K562 (cell line): Measurements from ENCODE around the gene ARL6IP1. TPM values are rescaled to one million over a fixed set of nuclear protein-coding genes. Genes with fewer than 3 reads are reported as not detected.
A peak's percentile ranks its signal among the peaks of the same experiment; 100 is the strongest.

Source experiments
- FOXP1 ChIP-seq: sonication (generic); formaldehyde crosslinking; IDR thresholded peaks from 2 replicates; pipeline ENCODE4 v1.8.0; 2022; ENCODE audit warnings: mild to moderate bottlenecking, missing genetic modification reagents
- IRF2 ChIP-seq: sonication (generic); formaldehyde crosslinking; IDR thresholded peaks from 2 replicates; pipeline ENCODE4 v1.8.1; 2022; ENCODE audit warnings: mild to moderate bottlenecking, missing genetic modification reagents
- KAT2B ChIP-seq: IDR thresholded peaks from one replicate; pipeline ENCODE4 v1.6.1; 2012; ENCODE audit warnings: low read depth, mild to moderate bottlenecking, control low read depth, inconsistent platforms, low read length, moderate library complexity
- KLF6 ChIP-seq: fragments of 250-450 bp; sonication (Bioruptor Pico); IDR thresholded peaks from 2 replicates; pipeline ENCODE4 v1.4.0; 2020; ENCODE audit warnings: mild to moderate bottlenecking, moderate library complexity, borderline replicate concordance
- MTF1 ChIP-seq: fragments of 250-450 bp; sonication (Bioruptor Pico); IDR thresholded peaks from 2 replicates; pipeline ENCODE4 v1.9.0; 2021; ENCODE audit warnings: moderate library complexity, mild to moderate bottlenecking, inconsistent platforms, borderline replicate concordance
- MXI1 ChIP-seq: IDR thresholded peaks from 2 replicates; pipeline ENCODE4 v1.6.1; 2011; ENCODE audit warnings: low read depth, mild to moderate bottlenecking, improper control_type of control experiment, low read length
- NR1H2 ChIP-seq: sonication (generic); formaldehyde crosslinking; IDR thresholded peaks from 2 replicates; pipeline ENCODE4 v1.4.0; 2020; ENCODE audit warnings: mild to moderate bottlenecking, missing genetic modification reagents
- NR3C1 ChIP-seq: sonication (generic); formaldehyde crosslinking; IDR thresholded peaks from 2 replicates; pipeline ENCODE4 v1.8.1; 2022; ENCODE audit warnings: missing genetic modification reagents
- OTX1 ChIP-seq: fragments of 450-650 bp; formaldehyde crosslinking; IDR thresholded peaks from 2 replicates; pipeline ENCODE4 v1.4.0; 2022; ENCODE audit warnings: mild to moderate bottlenecking
- POLR2AphosphoS5 ChIP-seq: IDR thresholded peaks from 2 replicates; pipeline ENCODE4 v1.6.1; 2011; ENCODE audit warnings: mild to moderate bottlenecking, low read depth, low read length, moderate library complexity; ENCODE audit not compliant: control insufficient read depth, insufficient read depth
- POLR2G ChIP-seq: fragments of 200-400 bp; formaldehyde crosslinking; IDR thresholded peaks from 2 replicates; pipeline ENCODE4 v1.6.1; 2017; ENCODE audit warnings: low read depth, mild to moderate bottlenecking, antibody characterized with exemption, low read length, moderate library complexity
- SIN3A ChIP-seq, 2 experiments: fragments of 150-350 bp in 1 of 2; IDR thresholded peaks; 2 replicates each; pipeline ENCODE4 v1.6.1; 2011 to 2016; ENCODE audit warnings: borderline replicate concordance in 2 of 2, low read depth in 2 of 2, low read length in 2 of 2, mild to moderate bottlenecking in 2 of 2, moderate library complexity in 2 of 2; ENCODE audit not compliant: control insufficient read depth in 1 of 2
- ZNF24 ChIP-seq: fragments of 450-650 bp; IDR thresholded peaks from 2 replicates; pipeline ENCODE4 v1.6.1; 2016
- polyA plus RNA-seq, 8 experiments: library from polyadenylated mRNA; depleted of rRNA in 4 of 8; stranded (reverse) in 5 of 8; unstranded in 3 of 8; fragments of >200 nt; fragmentation: Nextera tagmentation in 2 of 8; fragmentation: Illumina TruSeq in 1 of 8; extraction: Ambion mirVana in 2 of 8; extraction: Trizol in 1 of 8; gene quantifications; 2 replicates each; pipeline versions ENCODE4 v1.2.1 to v1.2.3, GENCODE V29; 2011 to 2014; ENCODE audit warnings: inconsistent platforms in 1 of 8, missing spikeins in 1 of 8
- total RNA-seq, 7 experiments: library from RNA; depleted of rRNA in 6 of 7; stranded (reverse); fragments of >200 nt in 6 of 7; fragmentation: Illumina TruSeq in 2 of 7; extraction: Trizol in 2 of 7; gene quantifications; 2 replicates each; pipeline versions ENCODE4 v1.2.1 to v1.2.3, GENCODE V29; 2011 to 2021; ENCODE audit warnings: low replicate concordance in 1 of 7
- TF ChIP-seq, protein P1 (sequence below), 2 experiments: fragments of 450-650 bp; IDR thresholded peaks; 2 replicates each; pipeline ENCODE4 v1.6.1; 2016
- TF ChIP-seq, protein P2 (sequence below): sonication (generic); formaldehyde crosslinking; IDR thresholded peaks from 2 replicates; pipeline ENCODE4 v1.8.0; 2022; ENCODE audit warnings: mild to moderate bottlenecking, missing genetic modification reagents
- TF ChIP-seq, protein P3 (sequence below), 2 experiments: fragments of 450-650 bp; conservative IDR thresholded peaks; 2 replicates each; pipeline ENCODE4 v1.6.1; 2017; ENCODE audit warnings: mild to moderate bottlenecking in 2 of 2, moderate library complexity in 2 of 2
- TF ChIP-seq, protein P4 (sequence below): fragments of 450-650 bp; formaldehyde crosslinking; IDR thresholded peaks from 2 replicates; pipeline ENCODE4 v1.4.0; 2022; ENCODE audit warnings: missing genetic modification characterization
- TF ChIP-seq, protein P5 (sequence below): fragments of 450-650 bp; conservative IDR thresholded peaks from 2 replicates; pipeline ENCODE4 v1.6.1; 2016; ENCODE audit warnings: missing genetic modification characterization, low read depth, mild to moderate bottlenecking, control low read depth, missing compliant biosample characterization

The ARL6IP1 gene
- total and polyA plus RNA-seq, 9 of the 15 experiments (the other 6 are each of a cell fraction or from before 2014, with no cell fraction given), result 102 to 391 (median 162) TPM

DNA sequence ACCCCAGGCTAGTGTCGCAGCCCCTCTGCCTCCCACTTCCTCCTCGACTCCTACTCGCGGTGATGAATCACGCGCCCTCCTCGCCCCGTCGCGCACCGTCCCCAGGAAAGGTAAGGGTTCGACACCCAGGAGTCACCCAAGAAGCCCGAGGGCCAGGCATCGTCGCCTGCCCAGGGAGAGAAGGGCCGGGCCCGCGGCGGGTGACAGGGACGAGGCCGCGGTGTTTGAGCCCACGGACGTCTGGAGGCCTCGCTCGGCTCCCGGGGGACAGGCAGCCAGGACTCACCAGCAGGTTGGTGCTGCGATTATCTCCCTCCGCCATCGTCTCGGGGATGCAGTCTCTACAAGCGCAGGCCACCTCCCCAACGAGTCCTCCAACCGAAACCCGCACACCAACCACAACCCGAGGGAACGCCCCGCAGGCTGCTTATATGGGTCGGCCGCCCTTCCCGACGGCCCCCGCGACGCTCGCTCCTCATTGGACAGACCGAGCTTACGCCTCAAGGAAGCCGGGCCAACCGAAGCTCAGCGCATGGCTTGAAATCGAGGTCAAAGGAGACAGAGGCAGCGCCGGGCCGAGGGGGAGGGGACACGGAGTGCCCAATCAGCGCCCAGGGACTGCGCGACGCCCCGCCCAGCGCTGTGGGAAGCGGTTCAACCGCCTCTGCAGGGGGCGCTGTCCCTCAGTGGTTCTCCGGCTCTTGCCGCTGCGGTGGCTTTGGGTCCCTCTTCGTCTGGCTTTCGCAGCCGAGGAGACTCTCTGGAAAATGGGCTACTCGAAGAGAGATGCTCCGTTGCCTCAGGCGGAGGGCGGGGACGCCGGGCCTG lies at the start of gene ARL6IP1 (continued):
- TF ChIP-seq KLF6 (CRISPR knock-in tag), result peak; percentile 40; the same call in 1 of the 2 replicates
- peak; percentile 54 to 89; a peak in 1 of 4 replicates for TF ChIP-seq SIN3A (IDR thresholded peaks at IDR 0.05; ENCODE audit: borderline replicate concordance in 2 of 2, control insufficient read depth in 1 of 2, low read depth in 2 of 2, low read length in 2 of 2)
- TF ChIP-seq, protein P1, sequence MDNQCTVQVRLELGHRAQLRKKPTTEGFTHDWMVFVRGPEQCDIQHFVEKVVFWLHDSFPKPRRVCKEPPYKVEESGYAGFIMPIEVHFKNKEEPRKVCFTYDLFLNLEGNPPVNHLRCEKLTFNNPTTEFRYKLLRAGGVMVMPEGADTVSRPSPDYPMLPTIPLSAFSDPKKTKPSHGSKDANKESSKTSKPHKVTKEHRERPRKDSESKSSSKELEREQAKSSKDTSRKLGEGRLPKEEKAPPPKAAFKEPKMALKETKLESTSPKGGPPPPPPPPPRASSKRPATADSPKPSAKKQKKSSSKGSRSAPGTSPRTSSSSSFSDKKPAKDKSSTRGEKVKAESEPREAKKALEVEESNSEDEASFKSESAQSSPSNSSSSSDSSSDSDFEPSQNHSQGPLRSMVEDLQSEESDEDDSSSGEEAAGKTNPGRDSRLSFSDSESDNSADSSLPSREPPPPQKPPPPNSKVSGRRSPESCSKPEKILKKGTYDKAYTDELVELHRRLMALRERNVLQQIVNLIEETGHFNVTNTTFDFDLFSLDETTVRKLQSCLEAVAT (IDR thresholded peaks at IDR 0.05), result peak; percentile 48 to 91; a peak in 2 of 4 replicates
- peak; percentile 100 for TF ChIP-seq POLR2G
- TF ChIP-seq IRF2 (CRISPR knock-in tag), result no peak
- peak; percentile 83 for TF ChIP-seq FOXP1 (CRISPR knock-in tag)
- peak; percentile 94 for TF ChIP-seq POLR2AphosphoS5
- no peak for TF ChIP-seq NR3C1 (CRISPR knock-in tag)
- TF ChIP-seq OTX1 (CRISPR knock-in tag), result 0 out of 2 replicates have a peak, but pooled peaks have one; percentile 58
- TF ChIP-seq, protein P2, sequence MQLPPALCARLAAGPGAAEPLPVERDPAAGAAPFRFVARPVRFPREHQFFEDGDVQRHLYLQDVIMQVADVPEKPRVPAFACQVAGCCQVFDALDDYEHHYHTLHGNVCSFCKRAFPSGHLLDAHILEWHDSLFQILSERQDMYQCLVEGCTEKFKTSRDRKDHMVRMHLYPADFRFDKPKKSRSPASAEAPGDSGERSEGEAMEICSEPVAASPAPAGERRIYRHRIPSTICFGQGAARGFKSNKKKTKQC (CRISPR knock-in tag), result no peak; the same call in 1 of the 2 replicates
- TF ChIP-seq, protein P3, sequence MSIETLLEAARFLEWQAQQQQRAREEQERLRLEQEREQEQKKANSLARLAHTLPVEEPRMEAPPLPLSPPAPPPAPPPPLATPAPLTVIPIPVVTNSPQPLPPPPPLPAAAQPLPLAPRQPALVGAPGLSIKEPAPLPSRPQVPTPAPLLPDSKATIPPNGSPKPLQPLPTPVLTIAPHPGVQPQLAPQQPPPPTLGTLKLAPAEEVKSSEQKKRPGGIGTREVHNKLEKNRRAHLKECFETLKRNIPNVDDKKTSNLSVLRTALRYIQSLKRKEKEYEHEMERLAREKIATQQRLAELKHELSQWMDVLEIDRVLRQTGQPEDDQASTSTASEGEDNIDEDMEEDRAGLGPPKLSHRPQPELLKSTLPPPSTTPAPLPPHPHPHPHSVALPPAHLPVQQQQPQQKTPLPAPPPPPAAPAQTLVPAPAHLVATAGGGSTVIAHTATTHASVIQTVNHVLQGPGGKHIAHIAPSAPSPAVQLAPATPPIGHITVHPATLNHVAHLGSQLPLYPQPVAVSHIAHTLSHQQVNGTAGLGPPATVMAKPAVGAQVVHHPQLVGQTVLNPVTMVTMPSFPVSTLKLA (conservative IDR thresholded peaks at IDR 0.05), result peak; percentile 81 to 86
- TF ChIP-seq, protein P4, sequence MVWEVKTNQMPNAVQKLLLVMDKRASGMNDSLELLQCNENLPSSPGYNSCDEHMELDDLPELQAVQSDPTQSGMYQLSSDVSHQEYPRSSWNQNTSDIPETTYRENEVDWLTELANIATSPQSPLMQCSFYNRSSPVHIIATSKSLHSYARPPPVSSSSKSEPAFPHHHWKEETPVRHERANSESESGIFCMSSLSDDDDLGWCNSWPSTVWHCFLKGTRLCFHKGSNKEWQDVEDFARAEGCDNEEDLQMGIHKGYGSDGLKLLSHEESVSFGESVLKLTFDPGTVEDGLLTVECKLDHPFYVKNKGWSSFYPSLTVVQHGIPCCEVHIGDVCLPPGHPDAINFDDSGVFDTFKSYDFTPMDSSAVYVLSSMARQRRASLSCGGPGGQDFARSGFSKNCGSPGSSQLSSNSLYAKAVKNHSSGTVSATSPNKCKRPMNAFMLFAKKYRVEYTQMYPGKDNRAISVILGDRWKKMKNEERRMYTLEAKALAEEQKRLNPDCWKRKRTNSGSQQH (CRISPR knock-in tag), result peak; percentile 89
- peak; percentile 13; the same call in 1 of the 2 replicates for TF ChIP-seq ZNF24
- TF ChIP-seq, protein P5, sequence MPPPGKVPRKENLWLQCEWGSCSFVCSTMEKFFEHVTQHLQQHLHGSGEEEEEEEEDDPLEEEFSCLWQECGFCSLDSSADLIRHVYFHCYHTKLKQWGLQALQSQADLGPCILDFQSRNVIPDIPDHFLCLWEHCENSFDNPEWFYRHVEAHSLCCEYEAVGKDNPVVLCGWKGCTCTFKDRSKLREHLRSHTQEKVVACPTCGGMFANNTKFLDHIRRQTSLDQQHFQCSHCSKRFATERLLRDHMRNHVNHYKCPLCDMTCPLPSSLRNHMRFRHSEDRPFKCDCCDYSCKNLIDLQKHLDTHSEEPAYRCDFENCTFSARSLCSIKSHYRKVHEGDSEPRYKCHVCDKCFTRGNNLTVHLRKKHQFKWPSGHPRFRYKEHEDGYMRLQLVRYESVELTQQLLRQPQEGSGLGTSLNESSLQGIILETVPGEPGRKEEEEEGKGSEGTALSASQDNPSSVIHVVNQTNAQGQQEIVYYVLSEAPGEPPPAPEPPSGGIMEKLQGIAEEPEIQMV (tag), result no peak
- no peak for TF ChIP-seq MXI1
- no peak for TF ChIP-seq KAT2B
- peak; percentile 69; the same call in 1 of the 2 replicates for TF ChIP-seq NR1H2 (CRISPR knock-in tag)
- no peak for TF ChIP-seq MTF1 (CRISPR knock-in tag)
